Astrocyte (in vitro differentiated cells and primary cell): ENCODE measurements around the gene PTPN22. TPM values are rescaled to one million over a fixed set of nuclear protein-coding genes. Genes with fewer than 3 reads are reported as not detected.

Experiments
- DNase-seq: peaks from one replicate; pipeline ENCODE4 v3.0.0-alpha.2; 2010; ENCODE audit warnings: low read depth
- FAIRE-seq: peaks from 2 replicates; lab custom pipeline; 2011; peaks lifted over from hg19 to GRCh38; lab: Jason Lieb, UNC
- H2AFZ ChIP-seq: 2 replicates; pipeline ENCODE4 v1.6.0; 2012; ENCODE audit warnings: low read depth, low read length, inconsistent platforms
- H3K27ac ChIP-seq: 2 replicates; pipeline ENCODE4 v1.5.1; 2011; ENCODE audit warnings: low read depth, low read length, inconsistent platforms
- H3K27me3 ChIP-seq: 2 replicates; pipeline ENCODE4 v1.6.0; 2011; ENCODE audit warnings: low read length, inconsistent platforms; ENCODE audit not compliant: insufficient read depth
- H3K36me3 ChIP-seq: 2 replicates; pipeline ENCODE4 v1.5.1; 2011; ENCODE audit warnings: low read length, inconsistent platforms; ENCODE audit not compliant: insufficient read depth
- H3K4me1 ChIP-seq: 2 replicates; pipeline ENCODE4 v1.5.1; 2011; ENCODE audit warnings: low read length, inconsistent platforms; ENCODE audit not compliant: insufficient read depth
- H3K4me2 ChIP-seq: 2 replicates; pipeline ENCODE4 v1.6.0; 2012; ENCODE audit warnings: low read length, inconsistent platforms
- H3K4me3 ChIP-seq: 2 replicates; pipeline ENCODE4 v1.5.1; 2011; ENCODE audit warnings: low read depth, mild to moderate bottlenecking, low read length, inconsistent platforms; ENCODE audit not compliant: insufficient read depth
- H3K79me2 ChIP-seq: 2 replicates; pipeline ENCODE4 v1.6.0; 2012; ENCODE audit warnings: mild to moderate bottlenecking, low read length, inconsistent platforms; ENCODE audit not compliant: insufficient read depth
- H3K9ac ChIP-seq: 2 replicates; pipeline ENCODE4 v1.6.0; 2012; ENCODE audit warnings: mild to moderate bottlenecking, low read length, inconsistent platforms
- H3K9me3 ChIP-seq: 2 replicates; pipeline ENCODE4 v1.5.1; 2012; ENCODE audit warnings: low read depth, mild to moderate bottlenecking, low read length, inconsistent platforms; ENCODE audit not compliant: insufficient read depth
- H4K20me1 ChIP-seq: 2 replicates; pipeline ENCODE4 v1.6.0; 2012; ENCODE audit warnings: low read length, inconsistent platforms; ENCODE audit not compliant: insufficient read depth
- H3K27ac Mint-ChIP-seq: one replicate; pipeline ENCODE4 v1.8.0; 2021; ENCODE audit warnings: mild to moderate bottlenecking, mixed read lengths; ENCODE audit not compliant: unreplicated experiment
- H3K27me3 Mint-ChIP-seq: one replicate; pipeline ENCODE4 v1.8.0; 2021; ENCODE audit warnings: low read depth, mixed read lengths; ENCODE audit not compliant: unreplicated experiment
- H3K36me3 Mint-ChIP-seq: one replicate; pipeline ENCODE4 v1.8.0; 2021; ENCODE audit warnings: low read depth, mixed read lengths; ENCODE audit not compliant: unreplicated experiment
- H3K4me1 Mint-ChIP-seq: one replicate; pipeline ENCODE4 v1.8.0; 2021; ENCODE audit warnings: low read depth, mixed read lengths; ENCODE audit not compliant: unreplicated experiment
- H3K4me3 Mint-ChIP-seq: one replicate; pipeline ENCODE4 v1.8.0; 2021; ENCODE audit warnings: mild to moderate bottlenecking, moderate library complexity, mixed read lengths; ENCODE audit not compliant: unreplicated experiment
- H3K9me3 Mint-ChIP-seq: one replicate; pipeline ENCODE4 v1.8.0; 2021; ENCODE audit warnings: mild to moderate bottlenecking, mixed read lengths; ENCODE audit not compliant: unreplicated experiment
- CTCF ChIP-seq: IDR thresholded peaks from 2 replicates; pipeline ENCODE4 v1.5.1; 2011; ENCODE audit warnings: low read depth, mild to moderate bottlenecking, inconsistent platforms, low read length, moderate library complexity; ENCODE audit not compliant: insufficient read depth
- EZH2 ChIP-seq: IDR thresholded peaks from 2 replicates; pipeline ENCODE4 v1.6.1; 2012; ENCODE audit warnings: mild to moderate bottlenecking, low read length, inconsistent platforms; ENCODE audit not compliant: insufficient read depth
- total RNA-seq: library from RNA; stranded (reverse); gene quantifications from 2 replicates; pipeline ENCODE4 v1.2.1, GENCODE V29; 2021

PTPN22 gene
- total RNA-seq, 1 donor from 2014 or later: 1.3 TPM

GRCh38 chr1:113787663-113788062 is 83.8 kb downstream of the PTPN22 start:
- no peak for TF ChIP-seq CTCF
- TF ChIP-seq EZH2: no peak
- Histone ChIP-seq H3K27ac (no peak overlapping the region), H3K27me3 (no peaks in the 10 kb centered on the region), H2AFZ (no peak overlapping the region), H3K9ac (no peak overlapping the region), H3K4me1 (peaks cover 5% of the 10 kb centered on the region), H3K36me3 (no peaks in the 10 kb centered on the region), H3K9me3 (no peaks in the 10 kb centered on the region), H3K4me3 (no peak overlapping the region), H3K79me2 (peaks cover 91% of the 10 kb centered on the region), H4K20me1 (peaks cover 23% of the 10 kb centered on the region), H3K4me2 (no peak overlapping the region)
- Mint-ChIP-seq H3K4me1 (peaks cover 22% of the 10 kb centered on the region), H3K27me3 (no peaks in the 10 kb centered on the region), H3K36me3 (peaks cover 3% of the 10 kb centered on the region), H3K9me3 (no peaks in the 10 kb centered on the region), H3K4me3 (no peak overlapping the region), H3K27ac (no peak overlapping the region)
- FAIRE-seq: no peak
- DNase-seq: no peak

GRCh38 chr1:113786069-113786468 is 85.4 kb downstream of the PTPN22 start:
- DNase-seq (no peak), FAIRE-seq (no peak)
- no peak overlapping the region for H3K4me3 ChIP-seq
- no peaks in the 10 kb centered on the region for H3K27me3 ChIP-seq
- no peak for TF ChIP-seq CTCF
- no peak for TF ChIP-seq EZH2
- Mint-ChIP-seq H3K36me3 (peaks cover 3% of the 10 kb centered on the region), H3K9me3 (no peaks in the 10 kb centered on the region), H3K4me3 (no peak overlapping the region), H3K4me1 (peaks cover 22% of the 10 kb centered on the region), H3K27me3 (no peaks in the 10 kb centered on the region), H3K27ac (no peak overlapping the region)
- H3K4me1 ChIP-seq: peaks cover 5% of the 10 kb centered on the region
- no peaks in the 10 kb centered on the region for H3K9me3 ChIP-seq
- no peak overlapping the region for H3K27ac ChIP-seq
- no peak overlapping the region for H3K4me2 ChIP-seq
- no peaks in the 10 kb centered on the region for H3K36me3 ChIP-seq
- H2AFZ ChIP-seq: no peak overlapping the region
- peaks cover 92% of the 10 kb centered on the region for H3K79me2 ChIP-seq
- H3K9ac ChIP-seq: no peak overlapping the region
- peaks cover 29% of the 10 kb centered on the region for H4K20me1 ChIP-seq

- peaks cover 94% of the 10 kb centered on the region for H3K79me2 ChIP-seq
- H3K9ac ChIP-seq: no peak overlapping the region
- H3K27ac ChIP-seq: no peak overlapping the region
- no peaks in the 10 kb centered on the region for H3K9me3 ChIP-seq
- no peak overlapping the region for H3K4me3 ChIP-seq
- peaks cover 41% of the 10 kb centered on the region for H4K20me1 ChIP-seq
- peaks cover 5% of the 10 kb centered on the region for H3K4me1 ChIP-seq
- H3K27ac Mint-ChIP-seq: no peak overlapping the region
- H3K27me3 Mint-ChIP-seq: no peaks in the 10 kb centered on the region
- no peak overlapping the region for H3K4me2 ChIP-seq
- no peak overlapping the region for H3K4me3 Mint-ChIP-seq
- peaks cover 3% of the 10 kb centered on the region for H3K36me3 Mint-ChIP-seq
- DNase-seq: peak; percentile 41
- H3K4me1 Mint-ChIP-seq: peaks cover 22% of the 10 kb centered on the region
- H3K27me3 ChIP-seq: no peaks in the 10 kb centered on the region
- no peak for FAIRE-seq
- H3K36me3 ChIP-seq: no peaks in the 10 kb centered on the region
- no peak overlapping the region for H2AFZ ChIP-seq
- H3K9me3 Mint-ChIP-seq: no peaks in the 10 kb centered on the region
- TF ChIP-seq CTCF: no peak
- no peak for TF ChIP-seq EZH2
These were observed 87.3 kb downstream of the PTPN22 start for GRCh38 chr1:113784104-113784779.
